Activated CD4-positive, CD25-positive, alpha-beta regulatory T cell treated with anti-CD3 and anti-CD28 coated beads, Interleukin-2, amount 50 U/mL, for 24 hours (primary cell): Measurements from ENCODE around the gene PFN3.
"Not testable (repeated sequence)": the region's sequence is repeated elsewhere in the genome, so short reads cannot be mapped to it uniquely, and the experiment has no call there.

ENCODE experiments used
- ATAC-seq, 2 donors: fragments of 150-1000 bp; cut with Tn5 transposase; one replicate each; pipeline ENCODE4 v1.10.0; 2021; ENCODE audit warnings: mild to moderate bottlenecking in 1 of 2, moderate library complexity in 1 of 2

Gene PFN3

GRCh38 chr5:177372034-177372896 is 28.2 kb downstream of the PFN3 start:
- peak; percentile 51 to 65 for ATAC-seq

- no peak for ATAC-seq
These were observed 29.1 kb downstream of the PFN3 start for GRCh38 chr5:177371120-177372033.

GRCh38 chr5:177370488-177371119 is 29.9 kb downstream of the PFN3 start:
- peak; percentile 61 to 83 for ATAC-seq

GRCh38 chr5:177369645-177370440 is 30.6 kb downstream of the PFN3 start:
- no peak for ATAC-seq

GRCh38 chr5:177368869-177369644 is 31.4 kb downstream of the PFN3 start:
- no peak for ATAC-seq

GRCh38 chr5:177367981-177368868 is 32.2 kb downstream of the PFN3 start:
- ATAC-seq: no peak

GRCh38 chr5:177367323-177367848 is 33.1 kb downstream of the PFN3 start:
- no peak for ATAC-seq

- ATAC-seq: no peak
These were observed 33.7 kb downstream of the PFN3 start for GRCh38 chr5:177366528-177367322.

- ATAC-seq: no peak
These were observed 34.5 kb downstream of the PFN3 start for GRCh38 chr5:177365845-177366527.

- ATAC-seq: peak; percentile 55 to 68
These were observed 36.1 kb downstream of the PFN3 start for GRCh38 chr5:177364159-177364962.

- ATAC-seq: no peak
These were observed 36.9 kb downstream of the PFN3 start for GRCh38 chr5:177363565-177363964.

- ATAC-seq: peak; percentile 53 to 58
These were observed 37.6 kb downstream of the PFN3 start for GRCh38 chr5:177362610-177363507.

GRCh38 chr5:177362292-177362609 is 38.2 kb downstream of the PFN3 start:
- no peak for ATAC-seq

- ATAC-seq: no peak
These were observed 38.8 kb downstream of the PFN3 start for GRCh38 chr5:177361418-177362291.

- not testable (repeated sequence) for ATAC-seq
These were observed 39.7 kb downstream of the PFN3 start for GRCh38 chr5:177360740-177361139.

GRCh38 chr5:177359860-177360259 is 40.6 kb downstream of the PFN3 start:
- ATAC-seq: no peak
